Gastroesophageal sphincter (tissue), 3 donors: ENCODE results near the gene FHOD3.

ENCODE experiments used
- CTCF ChIP-seq, 4 experiments: fragments of 200-600 bp in 2 of 4; fragments of 450-650 bp in 2 of 4; sonication (generic) in 1 of 4; IDR thresholded peaks; one replicate each; pipeline ENCODE4 v1.5.1; 2017 to 2019; ENCODE audit warnings: antibody characterized with exemption in 4 of 4, mild to moderate bottlenecking in 2 of 4, moderate library complexity in 2 of 4
- POLR2A ChIP-seq, 2 donors: fragments of 450-650 bp; IDR thresholded peaks; one replicate each; pipeline ENCODE4 v1.6.1; 2017; ENCODE audit warnings: antibody characterized with exemption in 2 of 2, mild to moderate bottlenecking in 2 of 2, moderate library complexity in 1 of 2
- POLR2AphosphoS5 ChIP-seq: sonication (generic); formaldehyde crosslinking; IDR thresholded peaks from one replicate; pipeline ENCODE4 v1.6.1; 2017; ENCODE audit warnings: antibody characterized with exemption

GRCh38 chr18:36348331-36348730 is 50.8 kb downstream of the FHOD3 start:
- TF ChIP-seq CTCF (IDR thresholded peaks at IDR 0.05) (no peak), POLR2A (IDR thresholded peaks at IDR 0.05) (no peak), POLR2AphosphoS5 (no peak)
